ENCODE results near the gene AWAT2.

- TF ChIP-seq CTCF (IDR thresholded peaks at IDR 0.05) (no peak), EP300 (IDR thresholded peaks at IDR 0.05) (no peak)
Measured at GRCh38 chrX:70007946-70008345, 41.8 kb downstream of the AWAT2 start.
